Amniotic epithelial cell (primary cell): Measurements from ENCODE around the gene TMC1.

ENCODE experiments used
- DNase-seq: peaks from one replicate; pipeline ENCODE4 v3.0.0-alpha.2; 2010; ENCODE audit warnings: low read depth

TMC1 gene

GRCh38 chr9:72526901-72527800 lies 5.7 kb downstream of the TMC1 start:
- peak; percentile 93 for DNase-seq

- peak; percentile 25 for DNase-seq
These were observed 6.4 kb downstream of the TMC1 start for GRCh38 chr9:72527801-72528195.

DNA sequence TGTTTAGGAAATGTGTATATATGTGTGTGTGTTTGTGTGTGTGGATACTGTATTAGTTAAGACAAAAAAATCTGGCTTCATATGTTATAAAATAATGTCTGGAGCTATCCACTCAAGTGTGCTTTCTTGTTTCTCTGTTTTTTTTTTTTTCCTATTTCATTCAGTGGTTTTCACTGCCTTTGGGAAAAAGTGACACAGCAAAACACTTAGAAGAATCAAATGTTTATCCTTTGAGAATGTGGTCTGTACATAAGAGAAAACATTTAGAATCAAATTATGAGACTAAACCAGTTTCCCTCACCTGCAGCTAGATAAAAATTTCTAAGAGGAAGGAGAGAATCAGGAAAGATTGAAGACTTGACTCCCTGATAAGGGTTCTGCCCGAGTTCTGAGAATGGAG lies 8.1 kb downstream of the TMC1 start:
- no peak for DNase-seq

GRCh38 chr9:72533322-72533721 lies 11.9 kb downstream of the TMC1 start:
- peak; percentile 90 for DNase-seq

DNA sequence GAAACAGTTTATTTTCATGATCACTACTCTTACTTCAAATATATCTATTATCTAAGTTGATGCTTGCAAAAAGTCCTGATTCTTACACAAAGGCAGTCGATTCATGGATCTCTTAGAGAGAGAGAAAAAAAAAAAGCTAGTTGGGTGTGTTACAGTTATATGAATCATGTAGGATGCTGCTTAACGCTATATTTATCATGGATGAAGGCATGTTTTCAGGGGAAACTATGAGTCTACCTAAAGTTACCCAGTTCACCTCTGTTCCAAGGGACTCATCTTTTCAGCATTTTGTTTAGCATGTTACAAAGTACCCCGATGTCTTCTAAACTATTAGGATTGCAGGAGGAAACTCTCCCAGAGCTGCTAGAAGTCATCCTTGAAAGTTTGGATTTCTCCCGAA lies 13.5 kb downstream of the TMC1 start:
- no peak for DNase-seq

DNA sequence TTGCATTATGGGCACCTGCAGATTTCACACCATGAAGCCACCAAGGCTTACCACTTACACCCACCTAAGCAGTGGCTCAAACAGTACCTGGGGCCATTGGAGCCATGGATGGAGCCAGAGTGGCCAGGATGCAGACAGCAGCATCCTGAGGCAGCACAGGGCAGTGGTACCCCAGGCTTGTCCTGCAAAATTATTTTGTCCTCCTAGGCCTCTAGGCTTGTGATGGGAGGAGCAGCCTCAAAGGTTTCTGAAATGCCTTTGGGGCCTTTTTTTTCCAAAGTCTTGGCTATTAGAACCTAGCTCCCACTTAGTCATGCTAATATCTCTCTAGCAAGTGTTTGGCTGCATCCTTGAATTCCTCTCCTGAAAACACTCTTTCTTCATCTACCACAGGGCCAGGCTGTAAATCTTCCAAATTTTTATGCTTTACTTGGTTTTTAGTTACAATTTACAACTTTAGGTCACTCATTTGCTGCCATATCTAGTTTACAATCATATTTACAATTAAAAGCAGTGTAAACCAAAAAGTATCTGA lies 15.7 kb downstream of the TMC1 start:
- no peak for DNase-seq

- DNase-seq = peak; percentile 22
These were observed 16.3 kb downstream of the TMC1 start for GRCh38 chr9:72537671-72538070.

DNA sequence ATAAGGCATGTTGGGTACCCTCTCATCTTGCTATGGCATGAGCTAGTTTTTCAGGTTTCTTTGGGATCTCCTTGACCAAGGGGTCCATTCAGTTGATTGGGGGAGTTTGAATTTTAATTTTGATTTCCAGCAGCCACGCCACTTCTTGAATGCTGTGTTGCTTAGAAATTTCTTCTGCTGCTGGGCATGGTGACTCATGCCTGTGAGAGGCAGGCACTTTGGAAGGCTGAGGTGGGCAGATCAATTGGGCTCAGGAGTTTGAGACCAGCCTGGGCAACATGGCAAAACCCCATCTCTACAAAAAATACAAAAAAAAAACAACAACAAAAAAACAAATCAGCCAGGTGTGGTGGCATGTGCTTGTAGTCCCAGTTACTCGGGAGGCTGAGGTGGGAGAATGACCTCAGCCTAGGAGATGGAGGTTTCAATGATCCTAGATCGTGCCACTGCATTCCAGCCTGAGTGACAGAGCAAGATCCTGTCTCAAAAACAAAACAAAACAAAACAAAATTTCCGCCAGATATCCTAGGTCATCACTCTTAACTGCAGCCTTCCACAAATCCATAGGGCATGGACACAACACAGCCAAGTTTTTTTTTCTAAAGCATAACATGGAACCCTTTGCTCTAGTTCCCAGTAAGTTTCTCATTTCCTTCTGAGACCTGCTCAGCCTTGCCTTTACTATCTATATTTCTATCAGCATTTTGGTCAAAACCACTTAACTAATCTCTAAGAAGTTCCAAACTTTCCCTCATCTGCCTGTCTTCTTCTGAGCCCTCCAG lies 17.7 kb downstream of the TMC1 start:
- DNase-seq = no peak

GRCh38 chr9:72539824-72540347 lies 18.5 kb downstream of the TMC1 start:
- no peak for DNase-seq

DNA sequence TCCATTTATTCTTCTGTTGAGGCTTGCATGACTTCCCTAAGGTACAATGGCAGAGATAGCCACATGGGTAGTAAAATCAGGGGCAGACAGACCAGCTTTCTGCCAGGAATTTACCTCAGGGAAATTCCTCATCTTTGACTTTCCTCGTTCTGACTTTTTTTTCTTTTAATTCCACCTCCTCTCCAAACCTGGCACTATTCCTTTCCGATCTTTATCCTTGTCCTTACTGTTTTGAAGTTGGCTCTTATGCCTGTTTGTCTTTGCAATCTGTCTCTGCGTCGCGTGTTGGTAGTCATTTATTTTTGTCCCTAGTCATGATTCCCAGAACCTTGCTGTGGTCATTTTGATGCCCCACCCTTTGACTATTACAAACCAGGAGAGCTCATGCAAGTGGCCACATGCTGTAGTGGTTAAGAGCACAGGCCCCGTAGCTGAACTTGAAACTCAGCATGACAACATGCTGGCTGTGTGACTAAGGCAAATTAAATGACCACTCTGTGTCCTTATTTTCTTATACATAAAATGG lies 19.0 kb downstream of the TMC1 start:
- no peak for DNase-seq

- DNase-seq = peak; percentile 46
These were observed 21.1 kb downstream of the TMC1 start for GRCh38 chr9:72542537-72542833.

- peak; percentile 24 for DNase-seq
These were observed 21.5 kb downstream of the TMC1 start for GRCh38 chr9:72542917-72543316.

GRCh38 chr9:72551306-72551705 lies 29.9 kb downstream of the TMC1 start:
- DNase-seq = no peak

DNA sequence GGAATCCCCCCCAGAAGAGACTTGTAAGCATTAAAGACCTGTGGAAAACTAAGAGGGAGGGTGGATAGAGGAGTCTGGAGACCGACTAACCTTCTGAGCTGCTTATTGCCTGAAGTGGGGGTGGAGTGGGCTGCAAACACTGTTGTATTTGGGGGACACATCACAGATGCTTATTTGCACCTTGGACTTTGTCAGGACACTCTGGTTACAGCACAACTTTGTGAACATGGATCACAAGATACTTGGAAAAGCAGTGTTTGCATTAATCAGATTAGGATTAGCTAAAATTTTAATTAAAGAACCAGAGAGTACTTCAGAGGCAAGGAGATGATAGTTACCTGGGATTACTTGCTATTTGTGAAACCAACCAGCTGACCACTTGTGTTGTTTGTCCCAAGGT lies 30.9 kb downstream of the TMC1 start:
- DNase-seq = no peak

- DNase-seq = peak; percentile 77
These were observed 32.8 kb downstream of the TMC1 start for GRCh38 chr9:72554221-72554641.

DNA sequence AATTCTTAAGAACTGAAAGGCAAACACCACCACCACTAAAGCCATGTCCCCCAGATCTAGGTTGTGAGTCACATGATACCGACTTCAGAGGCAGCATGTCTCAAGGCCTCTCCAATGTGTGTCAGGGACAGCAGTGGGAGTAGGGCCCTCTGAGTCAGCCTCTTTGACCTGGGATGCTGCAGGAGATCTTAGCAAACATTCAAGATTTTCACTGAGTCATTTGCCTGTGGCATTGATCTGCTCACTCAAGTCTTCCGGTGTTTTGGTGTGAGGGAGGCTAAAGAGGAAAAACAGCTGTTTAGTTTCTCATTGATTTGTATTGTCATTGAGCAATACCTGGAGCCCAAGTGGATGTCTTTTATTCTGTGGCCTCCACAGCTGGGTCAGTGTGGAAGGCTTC lies 36.1 kb downstream of the TMC1 start:
- peak; percentile 93 for DNase-seq

GRCh38 chr9:72560086-72560485 lies 38.7 kb downstream of the TMC1 start:
- no peak for DNase-seq

DNA sequence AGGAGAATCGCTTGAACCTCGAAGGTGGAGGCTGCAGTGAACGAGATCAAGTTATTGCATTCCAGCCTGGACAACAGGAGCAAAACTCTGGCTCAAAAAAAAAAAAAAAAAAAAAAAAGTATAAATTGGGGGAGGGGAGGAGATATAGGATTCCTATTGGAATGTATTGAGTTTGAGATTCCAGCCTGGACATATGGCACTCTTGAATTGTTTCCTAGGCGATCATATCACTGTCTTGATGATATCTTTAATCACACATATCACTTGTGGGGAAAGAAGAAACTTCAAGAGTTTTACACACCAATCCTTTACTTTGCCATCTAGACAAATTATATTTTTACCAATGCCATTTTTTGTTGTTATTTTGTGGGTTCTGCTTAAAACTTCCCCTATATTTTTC lies 42.4 kb downstream of the TMC1 start:
- no peak for DNase-seq

DNA sequence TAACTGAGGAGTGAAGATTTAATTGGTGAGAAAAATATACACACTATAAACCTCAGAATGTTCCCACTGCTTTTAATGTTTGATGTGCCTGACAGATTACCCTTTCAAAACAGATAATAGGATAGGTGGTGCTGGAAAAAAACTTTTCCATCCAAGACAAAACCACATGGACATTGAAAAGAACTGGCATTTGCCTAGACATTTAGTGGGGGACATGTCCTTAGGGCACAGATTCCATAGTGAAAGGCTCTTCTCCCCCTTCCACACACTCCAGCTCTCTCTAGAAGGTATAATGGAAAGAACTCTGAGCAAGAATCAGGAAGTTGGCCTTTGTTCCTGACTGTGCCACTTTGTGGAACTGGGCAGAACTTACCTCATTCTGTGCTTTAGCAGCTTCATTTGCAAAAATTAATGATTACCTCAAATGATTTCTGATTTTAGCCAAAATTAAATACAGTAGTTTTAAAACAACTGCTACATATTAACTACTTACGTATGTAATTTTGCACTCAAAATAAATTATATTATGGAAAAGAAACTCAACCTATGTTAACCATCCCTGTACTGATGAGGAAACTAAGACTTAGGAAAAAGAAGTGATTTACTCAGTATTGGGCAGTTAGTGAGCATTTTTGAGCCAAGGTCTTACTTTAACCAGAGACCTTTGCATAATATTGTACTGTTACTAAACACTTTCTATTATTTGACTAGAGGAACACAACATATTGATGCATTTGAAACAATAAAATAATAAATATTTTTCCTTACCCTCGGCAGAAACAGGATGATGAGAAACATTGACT lies 43.3 kb downstream of the TMC1 start:
- no peak for DNase-seq

- no peak for DNase-seq
These were observed 44.1 kb downstream of the TMC1 start for GRCh38 chr9:72565535-72565934.

- no peak for DNase-seq
These were observed 52.9 kb downstream of the TMC1 start for GRCh38 chr9:72574156-72574810.
